Adipocyte (in vitro differentiated cells): Measurements from ENCODE around the gene NOLC1.
"Not testable (repeated sequence)": the region's sequence is repeated elsewhere in the genome, so short reads cannot be mapped to it uniquely, and the experiment has no call there.

Source experiments
- DNase-seq: peaks from one replicate; pipeline ENCODE4 v3.0.0-alpha.2; 2015; ENCODE audit warnings: low read depth
- H3K27me3 ChIP-seq: replicated peaks from 2 replicates; pipeline ENCODE4 v1.7.0; 2013; ENCODE audit warnings: mild to moderate bottlenecking, low read length, moderate library complexity; ENCODE audit not compliant: control insufficient read depth, insufficient read depth
- H3K36me3 ChIP-seq: 2 replicates; pipeline ENCODE4 v1.7.0; 2013; ENCODE audit warnings: low read length, mild to moderate bottlenecking, moderate library complexity; ENCODE audit not compliant: control insufficient read depth, insufficient read depth, severe bottlenecking
- H3K4me1 ChIP-seq: 2 replicates; pipeline ENCODE4 v1.7.0; 2013; ENCODE audit warnings: mild to moderate bottlenecking, low read length, moderate library complexity; ENCODE audit not compliant: control insufficient read depth, insufficient read depth
- H3K4me3 ChIP-seq: 2 replicates; pipeline ENCODE4 v1.7.0; 2013; ENCODE audit warnings: mild to moderate bottlenecking, low read length, moderate library complexity
- H3K9ac ChIP-seq: 2 replicates; pipeline ENCODE4 v1.7.0; 2013; ENCODE audit warnings: mild to moderate bottlenecking, low read length, moderate library complexity
- H3K9me3 ChIP-seq: 2 replicates; pipeline ENCODE4 v1.7.0; 2013; ENCODE audit warnings: mild to moderate bottlenecking, low read length, moderate library complexity; ENCODE audit not compliant: control insufficient read depth

NOLC1 gene

DNA sequence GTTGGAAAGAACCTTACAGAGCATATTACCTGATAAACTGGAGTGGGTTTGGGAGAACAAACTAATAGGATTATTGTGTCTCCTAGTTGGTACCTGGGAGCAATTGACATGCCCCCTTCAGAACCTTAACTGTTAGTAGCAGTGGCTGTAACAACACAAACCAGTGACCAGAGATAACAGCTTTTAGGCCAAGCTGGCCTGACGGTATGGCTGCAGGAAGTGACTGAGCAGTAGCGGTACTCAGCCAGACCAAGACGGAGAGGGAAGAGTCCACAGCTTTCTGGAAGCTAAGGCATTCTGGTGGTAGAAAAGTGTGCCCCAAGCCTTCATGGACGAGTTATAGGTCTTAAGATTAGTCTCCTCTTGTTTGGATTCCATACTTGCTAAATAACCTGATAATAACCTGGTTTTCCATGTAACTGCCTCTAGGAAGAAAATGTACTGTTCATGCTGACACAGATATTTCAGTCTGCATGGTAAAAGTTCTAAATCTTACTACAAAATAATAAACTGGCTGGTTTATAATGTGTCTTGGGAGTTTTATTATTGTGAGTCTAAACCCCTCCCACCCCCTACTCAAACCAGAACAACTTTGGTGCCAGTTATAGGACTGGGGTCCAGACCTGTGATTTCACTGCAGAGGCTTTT, 11.3 kb downstream of the NOLC1 start:
- no peak for DNase-seq
- Histone ChIP-seq H3K36me3 (peaks cover 58% of the 10 kb centered on the region), H3K4me1 (peaks cover 17% of the 10 kb centered on the region), H3K9ac (no peak overlapping the region), H3K27me3 (no peaks in the 10 kb centered on the region), H3K4me3 (no peak overlapping the region), H3K9me3 (no peaks in the 10 kb centered on the region)

DNA sequence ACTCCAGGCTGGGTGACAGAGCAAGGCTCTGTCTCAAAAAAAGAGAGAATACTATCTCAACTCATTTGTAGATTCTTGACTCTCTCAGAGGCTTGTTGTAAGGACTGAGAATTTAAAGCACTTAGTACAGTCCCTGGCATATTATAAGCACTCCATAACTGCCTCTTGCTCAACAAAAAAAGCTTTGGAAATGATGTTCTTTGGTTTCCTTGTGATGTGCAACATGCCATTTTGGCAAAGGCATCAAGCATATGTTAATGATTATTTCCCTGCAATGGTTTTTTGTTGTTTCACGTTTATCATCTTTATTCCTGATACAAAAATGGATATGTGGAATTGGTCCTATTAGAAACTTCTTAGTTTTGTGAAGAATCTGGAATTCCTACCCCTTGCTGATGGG, 15.7 kb downstream of the NOLC1 start:
- Histone ChIP-seq H3K9me3 (no peaks in the 10 kb centered on the region), H3K36me3 (peaks cover 14% of the 10 kb centered on the region), H3K4me1 (peaks cover 14% of the 10 kb centered on the region), H3K4me3 (no peak overlapping the region), H3K9ac (no peak overlapping the region), H3K27me3 (no peaks in the 10 kb centered on the region)
- DNase-seq: peak; percentile 79

DNA sequence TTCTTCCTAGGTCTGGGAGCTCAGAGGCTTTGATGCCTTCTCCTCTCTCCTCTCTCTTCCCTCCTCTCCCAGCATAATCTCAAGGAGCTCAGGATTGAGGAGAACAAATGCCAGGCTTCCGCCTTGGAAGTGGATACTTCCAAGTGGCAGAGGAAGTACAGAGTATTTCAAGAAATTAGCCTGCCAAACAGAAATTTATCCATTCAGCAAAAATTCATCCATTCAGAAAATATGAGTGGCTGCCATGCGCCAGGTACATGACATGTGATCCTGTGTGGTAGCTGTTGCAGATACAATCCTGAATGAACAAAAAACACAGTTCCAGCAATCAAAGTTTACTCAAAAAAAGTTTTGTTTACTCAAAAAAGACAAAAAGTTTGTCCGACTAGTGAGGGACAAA, 18.4 kb downstream of the NOLC1 start:
- Histone ChIP-seq H3K27me3 (no peaks in the 10 kb centered on the region), H3K9ac (no peak overlapping the region), H3K36me3 (no peaks in the 10 kb centered on the region), H3K4me1 (peaks cover 18% of the 10 kb centered on the region), H3K4me3 (no peak overlapping the region), H3K9me3 (no peaks in the 10 kb centered on the region)
- no peak for DNase-seq

DNA sequence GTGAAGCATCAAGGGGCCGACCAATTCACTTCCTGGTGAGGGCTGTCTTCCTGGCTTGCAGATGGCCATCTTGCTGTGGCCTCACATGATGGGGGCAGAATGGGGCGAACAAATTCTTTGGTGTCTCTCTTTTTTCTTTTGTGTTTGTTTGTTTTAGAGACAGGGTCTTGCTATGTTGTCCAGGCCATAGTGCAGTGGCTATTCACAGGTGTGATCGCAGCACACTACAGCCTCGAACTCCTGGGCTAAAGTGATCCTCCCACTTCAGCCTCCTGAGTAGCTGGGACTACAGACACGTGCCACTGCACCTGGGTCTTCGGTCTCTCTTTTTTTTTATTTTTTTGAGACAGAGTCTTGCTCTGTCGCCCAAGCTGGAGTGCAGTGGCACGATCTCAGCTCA, 20.1 kb downstream of the NOLC1 start:
- no peak overlapping the region for H3K9ac ChIP-seq
- no peaks in the 10 kb centered on the region for H3K36me3 ChIP-seq
- H3K4me1 ChIP-seq: peaks cover 19% of the 10 kb centered on the region
- no peaks in the 10 kb centered on the region for H3K9me3 ChIP-seq
- DNase-seq: no peak
- H3K4me3 ChIP-seq: no peak overlapping the region
- H3K27me3 ChIP-seq: no peaks in the 10 kb centered on the region

DNA sequence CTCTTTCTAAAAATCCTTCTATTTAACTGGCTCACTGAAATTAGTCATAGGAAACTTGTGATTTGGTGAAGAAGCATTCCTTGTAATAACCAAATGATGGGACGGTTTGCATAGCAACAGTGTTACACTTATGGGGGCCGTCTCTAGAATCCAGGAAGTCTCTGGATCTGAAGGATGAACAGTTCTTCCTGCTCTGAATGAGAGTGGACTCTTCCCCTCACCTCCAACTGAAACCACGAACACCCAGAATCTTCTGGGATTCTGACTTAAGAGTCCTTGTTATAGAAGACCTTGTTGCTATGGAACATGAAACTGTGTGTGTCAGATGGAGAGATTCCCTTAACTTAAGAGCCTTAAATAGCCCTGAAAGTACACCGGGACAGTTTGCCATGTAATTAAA, 23.2 kb downstream of the NOLC1 start:
- Histone ChIP-seq H3K9me3 (no peaks in the 10 kb centered on the region), H3K27me3 (no peaks in the 10 kb centered on the region), H3K4me3 (no peak overlapping the region), H3K4me1 (peaks cover 5% of the 10 kb centered on the region), H3K36me3 (no peaks in the 10 kb centered on the region), H3K9ac (no peak overlapping the region)
- peak; percentile 41 for DNase-seq

DNA sequence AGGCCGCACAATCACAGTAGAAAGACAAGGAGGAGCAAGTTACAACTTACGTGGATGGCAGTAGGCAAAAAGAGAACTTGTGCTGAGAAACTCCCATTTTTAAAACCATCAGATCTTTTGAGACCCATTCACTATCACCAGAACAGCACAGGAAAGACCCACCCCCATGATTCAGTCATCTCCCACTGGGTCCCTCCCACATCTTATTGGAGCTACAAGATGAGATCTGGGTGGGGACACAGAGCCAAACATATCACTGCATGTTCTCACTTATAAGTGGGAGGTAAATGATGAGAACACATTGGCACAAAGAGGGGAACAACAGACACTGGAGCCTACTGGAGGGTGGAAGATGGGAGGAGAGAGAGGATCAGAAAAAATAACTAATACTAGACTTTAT, 32.4 kb downstream of the NOLC1 start:
- H3K27me3 ChIP-seq: no peaks in the 10 kb centered on the region
- H3K36me3 ChIP-seq: no peaks in the 10 kb centered on the region
- DNase-seq: no peak
- no peak overlapping the region for H3K4me3 ChIP-seq
- H3K9ac ChIP-seq: no peak overlapping the region
- peaks cover 7% of the 10 kb centered on the region for H3K9me3 ChIP-seq
- peaks cover 7% of the 10 kb centered on the region for H3K4me1 ChIP-seq

DNA sequence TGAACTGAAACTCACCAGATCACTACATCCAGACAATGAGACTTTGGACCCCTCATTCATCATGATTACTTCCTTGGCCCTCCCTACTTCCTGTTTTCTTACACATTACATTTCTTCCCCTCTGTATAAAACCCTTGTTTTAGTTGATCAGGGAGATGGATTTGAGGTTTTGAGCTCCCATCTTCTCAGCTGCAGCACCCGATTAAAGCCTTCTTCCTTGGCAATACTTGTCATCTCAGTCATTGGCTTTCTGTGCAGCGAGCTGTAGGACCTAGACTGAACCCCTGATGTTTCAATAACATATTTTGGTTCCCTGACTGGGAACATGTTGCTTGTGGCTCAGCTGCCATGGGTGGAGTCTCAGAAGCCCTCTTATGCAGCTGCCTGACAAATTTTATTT, 33.1 kb downstream of the NOLC1 start:
- Histone ChIP-seq H3K36me3 (no peaks in the 10 kb centered on the region), H3K4me3 (no peak overlapping the region)
- no peak for DNase-seq

DNA sequence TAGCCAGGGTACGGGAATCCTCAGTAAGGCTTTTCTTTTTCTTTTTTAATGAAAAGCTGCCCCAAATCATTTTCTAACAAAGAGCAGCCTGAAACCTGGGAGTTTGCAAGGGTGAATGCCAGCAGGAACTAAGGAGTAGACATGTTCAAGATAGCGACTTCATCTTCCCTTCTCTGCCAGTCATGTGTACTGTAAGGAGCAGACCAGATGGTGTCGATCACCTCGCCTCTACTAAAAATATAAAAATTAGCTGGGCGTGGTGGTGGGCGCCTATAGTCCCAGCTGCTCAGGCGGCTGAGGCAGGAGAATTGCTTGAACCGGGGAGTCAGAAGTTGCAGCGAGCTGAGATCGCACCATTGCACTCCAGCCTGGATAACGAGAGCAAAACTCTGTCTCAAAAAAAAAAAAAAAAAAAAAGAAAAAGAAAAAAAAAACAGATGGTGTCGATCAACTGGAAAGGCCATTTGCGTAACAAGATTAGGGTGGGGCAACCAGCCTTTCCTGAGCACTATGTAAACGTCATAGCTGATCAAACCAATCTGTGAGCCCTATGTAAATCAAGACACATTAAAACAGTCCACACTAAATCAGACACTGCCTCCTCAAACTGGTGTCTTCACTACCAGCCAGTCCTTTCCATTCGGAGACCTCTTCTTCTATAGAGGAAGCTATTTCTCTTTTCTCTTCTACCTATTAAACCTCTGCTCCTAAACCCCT, 33.8 kb downstream of the NOLC1 start:
- DNase-seq: peak; percentile 33
- H3K36me3 ChIP-seq: no peaks in the 10 kb centered on the region

More for the DNA sequence above, 33.1 kb downstream of the NOLC1 start:
- Histone ChIP-seq H3K9me3 (peaks cover 7% of the 10 kb centered on the region), H3K4me1 (peaks cover 7% of the 10 kb centered on the region), H3K9ac (no peak overlapping the region), H3K27me3 (no peaks in the 10 kb centered on the region)

DNA sequence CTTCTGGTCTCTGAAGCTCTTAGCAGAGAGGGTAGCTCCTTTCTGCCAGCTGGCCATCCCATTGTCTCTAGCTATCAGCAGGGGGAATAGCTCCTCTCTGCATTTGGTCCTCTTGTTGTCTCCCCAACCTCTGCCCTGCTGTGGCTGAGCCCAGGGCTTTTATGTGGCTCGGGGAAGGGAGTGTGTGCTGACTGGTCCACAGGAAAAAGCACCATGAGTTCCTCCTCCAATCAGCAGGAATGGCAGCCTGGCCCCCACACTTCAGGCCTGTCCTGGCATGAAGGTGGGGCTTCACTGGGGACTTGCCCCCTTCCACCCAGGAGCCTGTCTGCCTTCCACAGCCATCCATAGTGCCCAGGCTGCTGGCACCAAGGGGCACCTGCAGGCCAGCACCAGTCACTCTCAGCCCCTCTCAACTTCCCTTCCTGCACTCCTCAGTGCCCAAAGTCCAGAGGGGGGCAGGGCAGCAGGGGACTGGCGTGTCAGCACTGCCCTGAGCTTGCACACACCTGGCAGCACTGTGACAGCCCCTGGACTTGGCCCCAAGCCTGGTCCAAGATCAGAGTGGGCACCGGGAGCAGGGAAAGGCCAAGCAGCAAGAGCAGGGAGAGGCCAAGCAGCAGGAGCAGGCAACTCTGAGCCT, 36.2 kb downstream of the NOLC1 start:
- Histone ChIP-seq H3K4me1 (peaks cover 7% of the 10 kb centered on the region), H3K27me3 (peaks cover 4% of the 10 kb centered on the region), H3K4me3 (no peak overlapping the region), H3K9me3 (peaks cover 21% of the 10 kb centered on the region), H3K36me3 (no peaks in the 10 kb centered on the region), H3K9ac (no peak overlapping the region)
- DNase-seq: no peak

More for the DNA sequence above, 33.8 kb downstream of the NOLC1 start:
- Histone ChIP-seq H3K27me3 (no peaks in the 10 kb centered on the region), H3K4me1 (peaks cover 7% of the 10 kb centered on the region), H3K4me3 (no peak overlapping the region), H3K9me3 (peaks cover 7% of the 10 kb centered on the region), H3K9ac (no peak overlapping the region)

DNA sequence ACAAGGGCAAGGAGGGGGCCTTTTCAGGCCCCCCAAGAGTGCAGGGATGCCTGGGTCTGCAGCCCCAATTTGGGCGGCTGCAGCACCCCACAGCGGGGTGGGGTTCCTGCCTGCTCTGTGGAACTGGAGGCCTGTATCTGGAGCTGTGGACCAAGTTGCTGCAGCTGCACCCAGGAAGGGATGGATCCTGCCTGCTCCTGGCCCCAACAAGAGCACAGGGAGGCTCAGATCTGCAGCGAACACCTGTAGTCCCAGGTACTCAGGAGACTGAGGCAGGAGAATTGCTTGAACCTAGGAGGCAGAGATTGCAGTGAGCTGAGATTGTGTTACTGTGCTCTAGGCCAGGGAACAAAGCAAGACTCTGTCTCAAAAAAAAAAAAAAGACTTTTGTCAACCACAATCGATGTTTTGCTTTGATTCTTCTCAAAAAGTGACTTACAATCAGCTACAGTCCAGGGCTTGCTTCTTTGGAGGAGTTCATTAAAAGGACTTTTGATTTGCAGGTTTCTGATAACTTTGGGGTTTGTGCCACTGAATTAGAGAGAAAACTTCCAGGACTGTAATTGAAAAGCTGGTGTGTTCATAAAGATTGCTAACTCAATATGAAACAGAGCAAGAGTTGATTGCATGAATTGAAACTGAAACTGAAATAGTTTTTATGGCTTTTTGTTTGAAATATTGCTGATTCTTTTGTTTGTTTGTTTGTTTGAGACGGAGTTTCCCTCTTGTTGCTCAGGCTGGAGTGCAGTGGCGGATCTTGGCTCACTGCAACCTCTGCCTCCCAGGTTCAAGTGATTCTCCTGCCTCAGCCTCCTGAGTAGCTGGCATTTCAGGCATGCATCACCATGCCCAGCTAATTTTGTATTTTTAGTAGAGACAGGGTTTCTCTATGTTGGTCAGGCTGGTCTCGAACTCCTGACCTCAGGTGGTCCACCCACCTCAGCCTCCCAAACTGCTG, 37.0 kb downstream of the NOLC1 start:
- not testable (repeated sequence) for H3K27me3 ChIP-seq, H3K36me3 ChIP-seq, H3K4me1 ChIP-seq, H3K9ac ChIP-seq
- Histone ChIP-seq H3K9me3 (peaks cover 21% of the 10 kb centered on the region), H3K4me3 (peak overlapping the region; percentile 50)
- DNase-seq: peak; percentile 15

DNA sequence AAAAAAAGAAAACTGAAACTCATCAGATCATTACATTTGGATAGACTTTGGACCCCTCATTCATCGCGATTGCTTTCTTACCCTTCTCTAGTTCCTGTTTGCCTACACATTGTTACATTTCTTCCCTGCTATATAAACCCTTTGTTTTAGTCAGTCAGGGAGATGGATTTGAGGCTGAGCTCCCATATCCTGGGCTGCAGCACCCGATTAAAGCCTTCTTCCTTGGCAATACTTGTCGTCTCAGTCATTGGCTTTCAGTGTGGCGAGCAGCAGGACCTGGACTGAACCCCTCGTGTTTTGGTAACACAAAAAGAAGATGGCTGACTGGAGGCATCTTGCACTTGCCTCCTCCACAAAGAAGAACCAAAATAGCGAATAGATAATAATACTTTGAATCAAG, 39.8 kb downstream of the NOLC1 start:
- H3K27me3 ChIP-seq: peaks cover 4% of the 10 kb centered on the region
- no peak overlapping the region for H3K9ac ChIP-seq
- DNase-seq: no peak
- H3K9me3 ChIP-seq: peaks cover 14% of the 10 kb centered on the region
- H3K4me1 ChIP-seq: peaks cover 7% of the 10 kb centered on the region
- H3K36me3 ChIP-seq: no peaks in the 10 kb centered on the region
- no peak overlapping the region for H3K4me3 ChIP-seq
